Kidney epithelial cell (primary cell): ENCODE measurements around the gene NF1. TPM values are rescaled to one million over a fixed set of nuclear protein-coding genes. Genes with fewer than 3 reads are reported as not detected.
"Not testable (repeated sequence)": the region's sequence is repeated elsewhere in the genome, so short reads cannot be mapped to it uniquely, and the experiment has no call there.

Experiments
- DNase-seq: peaks from one replicate; pipeline ENCODE4 v3.0.0-alpha.2; 2010; ENCODE audit warnings: low read depth
- H3K27me3 ChIP-seq: 2 replicates; pipeline ENCODE4 v1.6.0; 2011; ENCODE audit warnings: low read length; ENCODE audit not compliant: control insufficient read depth, insufficient read depth
- H3K36me3 ChIP-seq: 2 replicates; pipeline ENCODE4 v1.5.1; 2011; ENCODE audit warnings: low read length; ENCODE audit not compliant: control insufficient read depth, insufficient read depth
- H3K4me3 ChIP-seq: 2 replicates; pipeline ENCODE4 v1.5.1; 2011; ENCODE audit warnings: low read depth, mild to moderate bottlenecking, control low read depth, low read length
- CTCF ChIP-seq: IDR thresholded peaks from 2 replicates; pipeline ENCODE4 v1.5.1; 2011; ENCODE audit warnings: mild to moderate bottlenecking, moderate library complexity, low read length, control low read depth, inconsistent platforms; ENCODE audit not compliant: insufficient read depth, poor library complexity, severe bottlenecking
- total RNA-seq: library from RNA; depleted of rRNA; stranded (reverse); fragments of >200 nt; gene quantifications from 2 replicates; pipeline ENCODE4 v1.2.3, GENCODE V29; 2015

Gene NF1
- total RNA-seq, 1 donor from 2014 or later = 49.6 TPM

- H3K27me3 ChIP-seq = no peaks in the 10 kb centered on the region
- H3K4me3 ChIP-seq = no peak overlapping the region
- DNase-seq = no peak
- TF ChIP-seq CTCF = no peak
- H3K36me3 ChIP-seq = no peaks in the 10 kb centered on the region
Measured at GRCh38 chr17:31155208-31155810, 60.5 kb downstream of the NF1 start.

- no peak for TF ChIP-seq CTCF
- no peak for DNase-seq
- H3K36me3 ChIP-seq = no peaks in the 10 kb centered on the region
- H3K27me3 ChIP-seq = no peaks in the 10 kb centered on the region
- no peak overlapping the region for H3K4me3 ChIP-seq
Measured at GRCh38 chr17:31156326-31156725, 61.5 kb downstream of the NF1 start.

- H3K4me3 ChIP-seq, H3K27me3 ChIP-seq, DNase-seq, H3K36me3 ChIP-seq: not testable (repeated sequence)
Measured at GRCh38 chr17:31156864-31157263, 62.1 kb downstream of the NF1 start.

- H3K36me3 ChIP-seq = no peaks in the 10 kb centered on the region
Measured at GRCh38 chr17:31158746-31159377, 64.1 kb downstream of the NF1 start.

GRCh38 chr17:31163091-31163781 is 68.5 kb downstream of the NF1 start:
- H3K27me3 ChIP-seq = no peaks in the 10 kb centered on the region
- no peaks in the 10 kb centered on the region for H3K36me3 ChIP-seq
- no peak for DNase-seq
- H3K4me3 ChIP-seq = no peak overlapping the region
- no peak for TF ChIP-seq CTCF

More at GRCh38 chr17:31158746-31159377, 64.1 kb downstream of the NF1 start:
- DNase-seq = no peak
- H3K4me3 ChIP-seq = no peak overlapping the region
- no peaks in the 10 kb centered on the region for H3K27me3 ChIP-seq
- TF ChIP-seq CTCF = no peak

GRCh38 chr17:31167111-31167510 is 72.3 kb downstream of the NF1 start:
- H3K4me3 ChIP-seq = no peak overlapping the region
- H3K36me3 ChIP-seq = no peaks in the 10 kb centered on the region
- TF ChIP-seq CTCF = no peak
- H3K27me3 ChIP-seq = no peaks in the 10 kb centered on the region
- DNase-seq = no peak
